Measurements from ENCODE around the gene ERCC6. TPM values are rescaled to one million over a fixed set of nuclear protein-coding genes. Genes with fewer than 3 reads are reported as not detected.

ERCC6 gene
- total and polyA plus RNA-seq, 2 donors (not counting 3 experiments of a cell fraction or from before 2014, with no cell fraction given): 15.3 to 39.6 TPM

GRCh38 chr10:49488056-49488717 is 50.7 kb downstream of the ERCC6 start:
- Histone ChIP-seq H3K9ac (replicated peaks; ENCODE audit: extremely low read depth, insufficient read depth, low read length) (no peak overlapping the region), H3K79me2 (ENCODE audit: control insufficient read depth, insufficient read depth, low read length) (peaks cover 21% of the 10 kb centered on the region), H3K4me1 (ENCODE audit: control insufficient read depth, extremely low read depth, insufficient read depth, low read length) (no peaks in the 10 kb centered on the region), H3K9me3 (replicated peaks; ENCODE audit: control insufficient read depth, insufficient read depth, low read length) (no peaks in the 10 kb centered on the region), H4K20me1 (replicated peaks; ENCODE audit: control insufficient read depth, extremely low read depth, insufficient read depth, low read length) (no peaks in the 10 kb centered on the region), H3K9me1 (replicated peaks; ENCODE audit: control insufficient read depth, extremely low read depth, insufficient read depth, low read length) (no peaks in the 10 kb centered on the region), H3K36me3 (ENCODE audit: control insufficient read depth in 2 of 2, extremely low read depth in 1 of 2, insufficient read depth in 2 of 2, low read length in 2 of 2) (peaks cover 0 to 8% of the 10 kb centered on the region in 2 experiments), H3K4me2 (ENCODE audit: insufficient read depth, low read length) (no peak overlapping the region), H3K27me3 (ENCODE audit: control insufficient read depth in 2 of 2, insufficient read depth in 2 of 2, low read length in 2 of 2) (no peaks in the 10 kb centered on the region), H3K4me3 (replicated peaks in 1 of 3; ENCODE audit: insufficient read depth in 1 of 3, low read depth in 1 of 3, low read length in 3 of 3) (no peak overlapping the region), H2AFZ (ENCODE audit: low read depth, low read length) (no peak overlapping the region), H3K27ac (ENCODE audit: insufficient read depth, low read depth, low read length) (no peak overlapping the region)
- ChIA-PET CTCF (no interaction called here), POLR2A (no interaction called here)
- no peak for TF ChIP-seq CTCF (IDR thresholded peaks at IDR 0.05; ENCODE audit: extremely low read depth in 1 of 2, insufficient read depth in 1 of 2, low read depth in 1 of 2, low read length in 2 of 2)
- TF ChIP-seq MAX (IDR thresholded peaks at IDR 0.05; ENCODE audit: insufficient read depth, insufficient read length): no peak
- no peak for TF ChIP-seq JUN (IDR thresholded peaks at IDR 0.05; ENCODE audit: borderline replicate concordance, insufficient read depth, insufficient read length, low read depth)
- TF ChIP-seq POLR2A (IDR thresholded peaks at IDR 0.05; ENCODE audit: low read depth, low read length): no peak
- no peak for TF ChIP-seq FOS (IDR thresholded peaks at IDR 0.05; ENCODE audit: borderline replicate concordance, insufficient read depth, low read length)
- no peak for TF ChIP-seq GATA2 (IDR thresholded peaks at IDR 0.05; ENCODE audit: insufficient read depth, insufficient read length, low read depth, low read length)
- no peak for TF ChIP-seq EZH2 (IDR thresholded peaks at IDR 0.05; ENCODE audit: borderline replicate concordance, low read depth, low read length, severe bottlenecking)
- TF ChIP-seq POLR2AphosphoS5 (IDR thresholded peaks at IDR 0.05; ENCODE audit: insufficient read depth, low read depth, low read length): no peak
- TF ChIP-seq MYC (IDR thresholded peaks at IDR 0.05; ENCODE audit: low read depth, low read length): no peak
- dilution Hi-C loops (cut with MboI; ENCODE audit: extremely low pct_ligation_motif_present, low sequenced_read_pairs): no loop called here
- no TSS peak for BruUV-seq (replicated peaks)
- intact Hi-C loops (cut with micrococcal nuclease): no loop called here
- DNase-seq (ENCODE audit: low read depth, low spot score) (peak; percentile 39), FAIRE-seq (no peak)
